DND-41 (cell line): ENCODE measurements around the gene SLC5A11.

Source experiments
- EZH2 ChIP-seq: IDR thresholded peaks from 3 replicates; pipeline ENCODE4 v1.6.1; 2012; ENCODE audit warnings: borderline replicate concordance, low read depth, mild to moderate bottlenecking, moderate library complexity, low read length, inconsistent platforms; ENCODE audit not compliant: severe bottlenecking
- TF ChIP-seq, protein P1 (sequence below): IDR thresholded peaks from 2 replicates; pipeline ENCODE4 v1.5.1; 2012; ENCODE audit warnings: borderline replicate concordance, low read length, moderate library complexity, mild to moderate bottlenecking; ENCODE audit not compliant: poor library complexity, severe bottlenecking; ENCODE audit errors: extremely low read depth

GRCh38 chr16:24807301-24807700 is 38.5 kb upstream of the SLC5A11 start:
- TF ChIP-seq, protein P1, sequence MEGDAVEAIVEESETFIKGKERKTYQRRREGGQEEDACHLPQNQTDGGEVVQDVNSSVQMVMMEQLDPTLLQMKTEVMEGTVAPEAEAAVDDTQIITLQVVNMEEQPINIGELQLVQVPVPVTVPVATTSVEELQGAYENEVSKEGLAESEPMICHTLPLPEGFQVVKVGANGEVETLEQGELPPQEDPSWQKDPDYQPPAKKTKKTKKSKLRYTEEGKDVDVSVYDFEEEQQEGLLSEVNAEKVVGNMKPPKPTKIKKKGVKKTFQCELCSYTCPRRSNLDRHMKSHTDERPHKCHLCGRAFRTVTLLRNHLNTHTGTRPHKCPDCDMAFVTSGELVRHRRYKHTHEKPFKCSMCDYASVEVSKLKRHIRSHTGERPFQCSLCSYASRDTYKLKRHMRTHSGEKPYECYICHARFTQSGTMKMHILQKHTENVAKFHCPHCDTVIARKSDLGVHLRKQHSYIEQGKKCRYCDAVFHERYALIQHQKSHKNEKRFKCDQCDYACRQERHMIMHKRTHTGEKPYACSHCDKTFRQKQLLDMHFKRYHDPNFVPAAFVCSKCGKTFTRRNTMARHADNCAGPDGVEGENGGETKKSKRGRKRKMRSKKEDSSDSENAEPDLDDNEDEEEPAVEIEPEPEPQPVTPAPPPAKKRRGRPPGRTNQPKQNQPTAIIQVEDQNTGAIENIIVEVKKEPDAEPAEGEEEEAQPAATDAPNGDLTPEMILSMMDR: no peak
- no peak for TF ChIP-seq EZH2
